ENCODE results near the gene IMPA2. TPM values are rescaled to one million over a fixed set of nuclear protein-coding genes. Genes with fewer than 3 reads are reported as not detected.
A peak's percentile ranks its signal among the peaks of the same experiment; 100 is the strongest.

The IMPA2 gene
- total and polyA plus RNA-seq, 2 experiments from 2014 or later: 8.1 to 13.0 TPM

GRCh38 chr18:11991021-11991795 is 9.9 kb downstream of the IMPA2 start:
- Histone ChIP-seq H4K20me1 (ENCODE audit: insufficient read depth) (no peaks in the 10 kb centered on the region), H3K27ac (no peak overlapping the region), H3K4me1 (ENCODE audit: insufficient read depth) (peaks cover 18% of the 10 kb centered on the region), H3K79me2 (ENCODE audit: insufficient read depth) (no peaks in the 10 kb centered on the region), H2AFZ (no peak overlapping the region), H3K36me3 (ENCODE audit: low read depth) (no peaks in the 10 kb centered on the region), H3F3A (ENCODE audit: insufficient read depth) (0 out of 2 replicates have a peak, but pooled peaks cover 18% of the 10 kb centered on the region), H3K9ac (no peak overlapping the region), H3K9me2 (ENCODE audit: insufficient read depth) (no peaks in the 10 kb centered on the region), H3K27me3 (replicated peaks; ENCODE audit: insufficient read depth) (no peaks in the 10 kb centered on the region), H3K4me3 (no peak overlapping the region), H3K4me2 (ENCODE audit: unreplicated experiment) (no peak overlapping the region), H3K9me3 (ENCODE audit: low read depth) (no peaks in the 10 kb centered on the region)
- in situ Hi-C loops (cut with MboI): loop anchor here (10.0 kb wide), 1 partner anchor 56 kb away; no protein-coding TSS in a partner anchor
- TF ChIP-seq EZH2phosphoT487 (IDR thresholded peaks at IDR 0.05; ENCODE audit: insufficient read depth, low read depth) (no peak), EZH2 (IDR thresholded peaks at IDR 0.05; ENCODE audit: insufficient read depth, poor library complexity, severe bottlenecking) (no peak)
- no peak for DNase-seq
- WGBS, 2 experiments (ENCODE audit: low coverage in 1 of 2, low lambda C conversion rate in 2 of 2, missing lambda C conversion rate in 2 of 2): 93 to 96% methylated on average over 19 of the region's 19 CpGs

- TF ChIP-seq EZH2phosphoT487 (IDR thresholded peaks at IDR 0.05; ENCODE audit: insufficient read depth, low read depth) (no peak), EZH2 (IDR thresholded peaks at IDR 0.05; ENCODE audit: insufficient read depth, poor library complexity, severe bottlenecking) (no peak)
- Histone ChIP-seq H3K27ac (no peak overlapping the region), H3K4me1 (ENCODE audit: insufficient read depth) (peaks cover 18% of the 10 kb centered on the region), H3K9me3 (ENCODE audit: low read depth) (no peaks in the 10 kb centered on the region), H3K4me2 (ENCODE audit: unreplicated experiment) (no peak overlapping the region), H3K27me3 (replicated peaks; ENCODE audit: insufficient read depth) (no peaks in the 10 kb centered on the region), H2AFZ (no peak overlapping the region), H3K9ac (no peak overlapping the region), H3K36me3 (ENCODE audit: low read depth) (no peaks in the 10 kb centered on the region), H3K79me2 (ENCODE audit: insufficient read depth) (no peaks in the 10 kb centered on the region), H3K4me3 (no peak overlapping the region), H4K20me1 (ENCODE audit: insufficient read depth) (no peaks in the 10 kb centered on the region), H3K9me2 (ENCODE audit: insufficient read depth) (no peaks in the 10 kb centered on the region), H3F3A (ENCODE audit: insufficient read depth) (0 out of 2 replicates have a peak, but pooled peaks cover 18% of the 10 kb centered on the region)
- no peak for DNase-seq
- in situ Hi-C loops (cut with MboI): loop anchor here (10.0 kb wide), 1 partner anchor 57 kb away; no protein-coding TSS in a partner anchor
- WGBS, 2 experiments (ENCODE audit: low coverage in 1 of 2, low lambda C conversion rate in 2 of 2, missing lambda C conversion rate in 2 of 2): 92 to 94% methylated on average over 12 of the region's 12 CpGs
These were observed 10.9 kb downstream of the IMPA2 start for GRCh38 chr18:11992096-11992790.

GRCh38 chr18:11993264-11993916 is 12.1 kb downstream of the IMPA2 start:
- no peak overlapping the region for H3K4me3 ChIP-seq
- H3K79me2 ChIP-seq (ENCODE audit: insufficient read depth): no peaks in the 10 kb centered on the region
- TF ChIP-seq EZH2 (IDR thresholded peaks at IDR 0.05; ENCODE audit: insufficient read depth, poor library complexity, severe bottlenecking): no peak
- TF ChIP-seq EZH2phosphoT487 (IDR thresholded peaks at IDR 0.05; ENCODE audit: insufficient read depth, low read depth): no peak
- 95 to 97% methylated on average over 11 of the region's 11 CpGs for WGBS, 2 experiments (ENCODE audit: low coverage in 1 of 2, low lambda C conversion rate in 2 of 2, missing lambda C conversion rate in 2 of 2)
- DNase-seq: no peak
- peak overlapping the region; percentile 79 for H3K27ac ChIP-seq
- peaks cover 18% of the 10 kb centered on the region for H3K4me1 ChIP-seq (ENCODE audit: insufficient read depth)
- peak overlapping the region; percentile 21 for H3K4me2 ChIP-seq (ENCODE audit: unreplicated experiment)
- no peaks in the 10 kb centered on the region for H3K9me3 ChIP-seq (ENCODE audit: low read depth)
- no peak overlapping the region; the same call in 1 of the 2 replicates for H3K9ac ChIP-seq
- no peaks in the 10 kb centered on the region for H3K36me3 ChIP-seq (ENCODE audit: low read depth)
- no peaks in the 10 kb centered on the region for H4K20me1 ChIP-seq (ENCODE audit: insufficient read depth)
- in situ Hi-C loops (cut with MboI): loop anchor here (10.0 kb wide), 1 partner anchor 59 kb away; no protein-coding TSS in a partner anchor
- H3F3A ChIP-seq (ENCODE audit: insufficient read depth): 0 out of 2 replicates have a peak, but pooled peaks cover 20% of the 10 kb centered on the region
- no peak overlapping the region for H2AFZ ChIP-seq
- H3K27me3 ChIP-seq (replicated peaks; ENCODE audit: insufficient read depth): no peaks in the 10 kb centered on the region
- H3K9me2 ChIP-seq (ENCODE audit: insufficient read depth): no peaks in the 10 kb centered on the region

GRCh38 chr18:11994336-11994702 is 13.0 kb downstream of the IMPA2 start:
- H3K27ac ChIP-seq: peak overlapping the region; percentile 79
- peak overlapping the region; percentile 59 for H3K4me2 ChIP-seq (ENCODE audit: unreplicated experiment)
- H3K4me1 ChIP-seq (ENCODE audit: insufficient read depth): peaks cover 18% of the 10 kb centered on the region
- DNase-seq: peak; percentile 89
- 0 out of 2 replicates have a peak, but pooled peaks cover 21% of the 10 kb centered on the region for H3F3A ChIP-seq (ENCODE audit: insufficient read depth)
- no peaks in the 10 kb centered on the region for H3K36me3 ChIP-seq (ENCODE audit: low read depth)
- H3K27me3 ChIP-seq (replicated peaks; ENCODE audit: insufficient read depth): no peaks in the 10 kb centered on the region
- H2AFZ ChIP-seq: peak overlapping the region; percentile 64; the same call in 1 of the 2 replicates
- 36 to 41% methylated on average over 4 of the region's 4 CpGs for WGBS, 2 experiments (ENCODE audit: low coverage in 1 of 2, low lambda C conversion rate in 2 of 2, missing lambda C conversion rate in 2 of 2)
- no peaks in the 10 kb centered on the region for H3K9me2 ChIP-seq (ENCODE audit: insufficient read depth)
- no peak overlapping the region for H3K4me3 ChIP-seq
- TF ChIP-seq EZH2phosphoT487 (IDR thresholded peaks at IDR 0.05; ENCODE audit: insufficient read depth, low read depth) (no peak), EZH2 (IDR thresholded peaks at IDR 0.05; ENCODE audit: insufficient read depth, poor library complexity, severe bottlenecking) (no peak)
- no peaks in the 10 kb centered on the region for H4K20me1 ChIP-seq (ENCODE audit: insufficient read depth)
- in situ Hi-C loops (cut with MboI): loop anchor here (10.0 kb wide), 1 partner anchor 60 kb away; no protein-coding TSS in a partner anchor
- H3K9me3 ChIP-seq (ENCODE audit: low read depth): no peaks in the 10 kb centered on the region
- H3K79me2 ChIP-seq (ENCODE audit: insufficient read depth): no peaks in the 10 kb centered on the region
- H3K9ac ChIP-seq: peak overlapping the region; percentile 50
